Hematopoietic multipotent progenitor cell (in vitro differentiated cells): ENCODE results near the gene PRDM1. TPM values are rescaled to one million over a fixed set of nuclear protein-coding genes. Genes with fewer than 3 reads are reported as not detected.

Experiments used
- total RNA-seq: library from RNA; depleted of rRNA; stranded (reverse); fragments of >200 nt; gene quantifications from one replicate; pipeline ENCODE4 v1.2.3, GENCODE V29; 2012

PRDM1 gene
- total RNA-seq, 1 donor = 0.27 TPM

Other genes starting within 250 kb of the PRDM1 start
- gene ATG5, start 239.4 kb downstream of the PRDM1 start, total RNA-seq = 12.1 TPM